GM12864 (cell line): ENCODE results near the gene OR52K2.

Experiments
- DNase-seq: peaks from one replicate; pipeline ENCODE4 v3.0.0-alpha.2; 2011; ENCODE audit warnings: low read depth
- H3K4me3 ChIP-seq: 2 replicates; pipeline ENCODE4 v1.5.1; 2011; ENCODE audit warnings: mild to moderate bottlenecking, low read depth, low read length, control low read depth
- TF ChIP-seq, protein P1 (sequence below): IDR thresholded peaks from 2 replicates; pipeline ENCODE4 v1.5.1; 2011; ENCODE audit warnings: low read depth, mild to moderate bottlenecking, moderate library complexity, low read length, control low read depth, inconsistent platforms; ENCODE audit errors: missing control alignments

OR52K2 gene

DNA sequence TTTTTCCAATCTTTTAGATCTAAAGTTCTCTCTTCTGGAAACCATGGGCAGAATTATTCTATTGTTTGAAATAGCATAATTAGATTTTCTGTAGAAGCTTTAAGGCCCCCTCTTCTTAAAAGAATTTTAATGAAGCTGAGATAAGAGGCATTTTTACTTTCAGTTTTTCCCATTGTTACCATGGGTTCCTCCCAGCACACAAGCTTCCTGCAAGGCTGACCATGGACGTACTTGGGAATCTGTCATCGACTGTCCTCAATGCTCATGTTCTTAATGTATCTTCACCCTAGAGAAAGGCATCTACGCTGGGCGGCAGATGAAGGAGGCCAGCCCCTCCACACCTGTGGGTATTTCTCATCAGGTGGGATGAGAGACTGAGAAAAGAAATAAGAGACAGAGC, 11.1 kb downstream of the OR52K2 start:
- TF ChIP-seq, protein P1, sequence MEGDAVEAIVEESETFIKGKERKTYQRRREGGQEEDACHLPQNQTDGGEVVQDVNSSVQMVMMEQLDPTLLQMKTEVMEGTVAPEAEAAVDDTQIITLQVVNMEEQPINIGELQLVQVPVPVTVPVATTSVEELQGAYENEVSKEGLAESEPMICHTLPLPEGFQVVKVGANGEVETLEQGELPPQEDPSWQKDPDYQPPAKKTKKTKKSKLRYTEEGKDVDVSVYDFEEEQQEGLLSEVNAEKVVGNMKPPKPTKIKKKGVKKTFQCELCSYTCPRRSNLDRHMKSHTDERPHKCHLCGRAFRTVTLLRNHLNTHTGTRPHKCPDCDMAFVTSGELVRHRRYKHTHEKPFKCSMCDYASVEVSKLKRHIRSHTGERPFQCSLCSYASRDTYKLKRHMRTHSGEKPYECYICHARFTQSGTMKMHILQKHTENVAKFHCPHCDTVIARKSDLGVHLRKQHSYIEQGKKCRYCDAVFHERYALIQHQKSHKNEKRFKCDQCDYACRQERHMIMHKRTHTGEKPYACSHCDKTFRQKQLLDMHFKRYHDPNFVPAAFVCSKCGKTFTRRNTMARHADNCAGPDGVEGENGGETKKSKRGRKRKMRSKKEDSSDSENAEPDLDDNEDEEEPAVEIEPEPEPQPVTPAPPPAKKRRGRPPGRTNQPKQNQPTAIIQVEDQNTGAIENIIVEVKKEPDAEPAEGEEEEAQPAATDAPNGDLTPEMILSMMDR, result no peak
- no peak overlapping the region for H3K4me3 ChIP-seq
- DNase-seq, result no peak

DNA sequence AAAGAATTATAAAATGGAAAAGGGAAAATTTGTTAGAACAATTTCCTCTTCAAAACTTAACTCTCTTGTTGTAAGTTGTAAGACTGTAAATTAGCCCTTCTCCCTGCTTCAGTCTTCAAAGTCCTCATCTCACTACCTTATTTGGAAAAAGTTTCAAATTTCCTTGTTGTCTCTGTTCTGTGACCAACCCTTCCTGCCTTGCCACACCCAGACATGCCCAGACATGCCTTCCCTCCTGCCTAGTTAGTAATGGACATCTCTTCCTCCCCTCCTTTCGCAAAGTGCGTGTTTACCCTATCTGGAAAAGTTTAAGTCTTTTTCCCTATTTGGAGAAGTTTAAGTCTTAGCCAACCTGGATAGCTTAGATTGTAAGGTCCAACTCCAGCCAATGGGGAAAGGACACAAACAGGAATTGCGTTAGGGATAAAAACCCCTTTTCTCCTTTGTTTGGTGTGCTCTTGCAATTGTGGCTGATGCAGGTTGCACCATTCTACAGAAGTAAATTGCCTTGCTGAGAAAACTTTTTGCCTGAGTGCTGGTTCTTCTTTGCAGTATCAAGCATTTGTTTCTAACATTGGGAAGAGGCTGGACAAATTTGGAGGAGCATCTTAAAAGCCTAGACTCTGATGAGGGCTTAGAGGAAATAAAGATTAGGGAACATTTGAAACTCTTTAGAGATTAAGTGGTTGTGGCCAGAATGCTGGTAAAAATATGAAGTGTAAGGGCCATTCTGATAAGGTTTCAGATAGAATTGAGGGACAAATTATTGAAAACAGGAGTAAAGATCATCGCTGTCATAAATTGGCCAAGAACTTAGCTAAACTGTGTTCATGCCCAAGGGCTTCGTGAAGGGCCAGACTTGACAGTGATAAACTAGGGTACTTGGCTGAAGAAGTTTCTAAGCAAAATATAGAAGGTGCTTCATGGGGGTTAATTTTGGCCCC, 15.4 kb downstream of the OR52K2 start:
- H3K4me3 ChIP-seq, result no peak overlapping the region
- TF ChIP-seq, protein P1, result no peak
- no peak for DNase-seq

- H3K4me3 ChIP-seq, result no peak overlapping the region
- no peak for DNase-seq
- TF ChIP-seq, protein P1, result no peak
These were observed 16.3 kb downstream of the OR52K2 start for GRCh38 chr11:4465407-4465806.

GRCh38 chr11:4466131-4466870, 17.2 kb downstream of the OR52K2 start:
- DNase-seq, result no peak
- TF ChIP-seq, protein P1, result no peak
- no peak overlapping the region for H3K4me3 ChIP-seq

- no peak for DNase-seq
- TF ChIP-seq, protein P1, result no peak
These were observed 17.9 kb downstream of the OR52K2 start for GRCh38 chr11:4466871-4467442.

GRCh38 chr11:4467811-4468606, 18.9 kb downstream of the OR52K2 start:
- TF ChIP-seq, protein P1, result no peak

More at GRCh38 chr11:4466871-4467442, 17.9 kb downstream of the OR52K2 start:
- H3K4me3 ChIP-seq, result no peak overlapping the region

More at GRCh38 chr11:4467811-4468606, 18.9 kb downstream of the OR52K2 start:
- H3K4me3 ChIP-seq, result no peak overlapping the region
- DNase-seq, result no peak
